Heart left ventricle (tissue), 13 donors: ENCODE results near the gene NPFFR1.

Experiments used
- CTCF ChIP-seq, 12 donors: fragments of 200-600 bp; sonication (generic) in 4 of 12; IDR thresholded peaks; one replicate each; pipeline versions ENCODE4 v1.5.0 to v1.8.0; 2018 to 2022; ENCODE audit warnings: antibody characterized with exemption in 12 of 12, mild to moderate bottlenecking in 5 of 12
- POLR2A ChIP-seq, 2 donors: fragments of 450-650 bp; IDR thresholded peaks; one replicate each; pipeline ENCODE4 v1.6.1; 2017; ENCODE audit warnings: antibody characterized with exemption in 2 of 2, mild to moderate bottlenecking in 2 of 2, moderate library complexity in 2 of 2
- donor health status: ischemic (EF 13 %, LVEDD 7.1; RV severe dilation, severe dysfunction).
- donor health status: DM: no; HTN: yes; CAD: no.
- donor health status: DM: no; HTN: no; CAD: no.
- donor health status: ischemic (EF 25% LVEDD 6.9; RV normal size, moderate dysfunction).
- donor health status: ischemic (EF 25% LVEDD 5.7; RV mildly dilated, moderate dysfunction).
- donor health status: ischemic (EF 35%, LVEDD 5.7; RV mildly dilated, moderate dysfunction).
- donor health status: nonischemic (EF 11% LVEDD 7.7; RV severe dilation, severe dysfunction).
- donor health status: DM: yes; HTN: yes; CAD: no.
- donor health status: PGD.
- donor health status: ischemic (EF 29% LVEDD 5.4; RV normal size, mild dysfunction).
- donor health status: nonischemic (EF 23%, LVEDD 6.1; RV moderate dilation, normal function).

DNA sequence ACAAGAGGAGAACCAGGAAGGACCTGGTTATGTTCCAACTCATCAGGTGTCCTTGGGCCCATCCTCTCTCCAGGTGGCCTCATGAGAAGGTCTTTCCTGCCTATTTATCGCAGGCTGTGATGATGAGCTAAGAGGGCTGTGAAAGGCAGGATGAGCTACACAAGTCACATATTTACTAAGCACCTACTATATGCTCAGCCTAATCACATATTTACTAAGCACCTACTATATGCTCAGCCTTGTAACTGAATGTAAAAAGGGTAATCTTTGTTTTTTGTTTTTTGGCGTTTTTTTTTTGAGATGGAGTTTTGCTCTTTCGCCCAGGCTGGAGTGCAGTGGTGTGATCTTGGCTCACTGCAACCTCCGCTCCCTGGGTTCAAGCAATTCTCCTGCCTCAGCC is 44.2 kb upstream of the NPFFR1 start:
- no peak for TF ChIP-seq POLR2A (IDR thresholded peaks at IDR 0.05)
- no peak for TF ChIP-seq CTCF (IDR thresholded peaks at IDR 0.05)
